Stimulated activated CD8-positive, alpha-beta memory T cell treated with anti-CD3 and anti-CD28 coated beads, Interleukin-12 subunit alpha, Interleukin-12 subunit beta, amount 100 ng/mL, for 24 hours (primary cell): ENCODE data around the gene SPIB.
A peak's percentile ranks its signal among the peaks of the same experiment; 100 is the strongest.
"Not testable (repeated sequence)": the region's sequence is repeated elsewhere in the genome, so short reads cannot be mapped to it uniquely, and the experiment has no call there.

Experiments
- DNase-seq: peaks from one replicate; pipeline ENCODE4 v3.0.0-alpha.2; 2020; ENCODE audit errors: extremely low read depth

Gene SPIB

GRCh38 chr19:50390952-50391351 is 27.8 kb upstream of the SPIB start:
- DNase-seq = not testable (repeated sequence)

GRCh38 chr19:50392759-50393158 is 26.0 kb upstream of the SPIB start:
- DNase-seq = no peak

GRCh38 chr19:50393589-50393988 is 25.1 kb upstream of the SPIB start:
- no peak for DNase-seq

- no peak for DNase-seq
Measured at GRCh38 chr19:50394017-50394416, 24.7 kb upstream of the SPIB start.

GRCh38 chr19:50398675-50399367 is 19.9 kb upstream of the SPIB start:
- DNase-seq = no peak

GRCh38 chr19:50399368-50399745 is 19.4 kb upstream of the SPIB start:
- no peak for DNase-seq

GRCh38 chr19:50401605-50402450 is 16.9 kb upstream of the SPIB start:
- DNase-seq = no peak

- no peak for DNase-seq
Measured at GRCh38 chr19:50402544-50403301, 16.0 kb upstream of the SPIB start.

GRCh38 chr19:50406156-50406820 is 12.4 kb upstream of the SPIB start:
- no peak for DNase-seq

GRCh38 chr19:50406829-50407228 is 11.9 kb upstream of the SPIB start:
- DNase-seq = no peak

GRCh38 chr19:50409347-50409746 is 9.4 kb upstream of the SPIB start:
- DNase-seq = no peak

GRCh38 chr19:50410109-50410508 is 8.6 kb upstream of the SPIB start:
- DNase-seq = no peak

- no peak for DNase-seq
Measured at GRCh38 chr19:50412419-50412818, 6.3 kb upstream of the SPIB start.

GRCh38 chr19:50413096-50413495 is 5.6 kb upstream of the SPIB start:
- no peak for DNase-seq

- DNase-seq = no peak
Measured at GRCh38 chr19:50413531-50413930, 5.2 kb upstream of the SPIB start.

GRCh38 chr19:50414864-50415660 is 3.7 kb upstream of the SPIB start:
- DNase-seq = peak; percentile 26

GRCh38 chr19:50415661-50416033 is 3.1 kb upstream of the SPIB start:
- no peak for DNase-seq

- DNase-seq = no peak
Measured at GRCh38 chr19:50416034-50416977, 2.4 kb upstream of the SPIB start.

- no peak for DNase-seq
Measured at GRCh38 chr19:50417111-50418081, 1.3 kb upstream of the SPIB start.
